ENCODE data around the gene CDK18. TPM values are rescaled to one million over a fixed set of nuclear protein-coding genes. Genes with fewer than 3 reads are reported as not detected.
A peak's percentile ranks its signal among the peaks of the same experiment; 100 is the strongest.

Gene CDK18
- polyA plus RNA-seq, 1 donor, result 52.6 TPM

DNA sequence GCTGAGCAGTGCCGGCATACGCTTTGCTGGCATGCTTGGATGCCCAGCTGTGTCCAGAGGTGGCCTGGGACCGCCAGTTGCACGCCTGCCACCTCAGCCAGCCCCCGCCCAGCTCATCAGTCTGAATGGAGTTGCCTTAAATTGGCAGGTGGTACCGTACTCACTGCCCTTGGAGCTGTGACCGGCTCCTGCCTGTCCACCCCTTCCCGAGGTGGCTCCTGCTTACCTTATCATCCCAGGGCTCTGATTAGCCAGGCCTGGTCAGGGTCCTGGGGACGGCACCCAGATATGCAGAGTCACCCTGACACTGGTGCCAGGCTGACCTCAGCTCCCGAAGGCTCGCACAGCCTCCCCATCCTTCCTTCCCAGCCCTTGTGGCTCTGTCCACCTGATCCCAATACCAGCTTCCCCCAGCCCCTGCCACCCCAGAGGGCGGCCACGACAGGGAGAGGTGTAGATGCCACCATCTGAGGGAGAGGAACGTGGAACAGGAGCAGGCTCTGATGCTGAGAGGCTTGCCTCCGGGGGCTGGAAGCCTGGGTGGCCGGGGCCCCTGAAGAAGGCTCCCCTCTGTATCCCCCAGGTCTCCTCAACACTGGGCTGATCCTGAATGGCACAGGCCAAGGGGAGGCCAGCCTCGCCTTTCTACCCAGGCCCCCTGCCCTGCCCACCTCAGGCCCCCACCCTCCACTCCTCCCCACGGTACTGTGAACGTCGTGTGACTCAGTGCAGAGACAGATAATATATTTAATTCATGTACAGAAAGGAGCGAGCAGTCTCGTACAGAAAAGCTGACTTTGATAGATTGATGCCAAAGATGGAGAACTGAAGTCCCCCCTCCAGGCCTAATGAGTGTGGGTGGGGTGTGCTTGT lies 27.8 kb downstream of the CDK18 start:
- Histone ChIP-seq H3K9me3 (ENCODE audit: control insufficient read depth, low read depth, low read length) (no peaks in the 10 kb centered on the region), H3K4me3 (ENCODE audit: low read length) (no peak overlapping the region), H3K4me1 (ENCODE audit: control insufficient read depth, insufficient read depth, low read length) (peaks cover 4% of the 10 kb centered on the region), H3K36me3 (ENCODE audit: control insufficient read depth, insufficient read depth, low read length) (peaks cover 31% of the 10 kb centered on the region), H3K27me3 (ENCODE audit: control insufficient read depth, insufficient read depth, low read length) (no peaks in the 10 kb centered on the region), H3K27ac (ENCODE audit: low read length) (no peak overlapping the region)
- no peak for DNase-seq
- WGBS (ENCODE audit: insufficient coverage, low lambda C conversion rate), result no CpG with 5 or more reads among the region's 22 CpGs

DNA sequence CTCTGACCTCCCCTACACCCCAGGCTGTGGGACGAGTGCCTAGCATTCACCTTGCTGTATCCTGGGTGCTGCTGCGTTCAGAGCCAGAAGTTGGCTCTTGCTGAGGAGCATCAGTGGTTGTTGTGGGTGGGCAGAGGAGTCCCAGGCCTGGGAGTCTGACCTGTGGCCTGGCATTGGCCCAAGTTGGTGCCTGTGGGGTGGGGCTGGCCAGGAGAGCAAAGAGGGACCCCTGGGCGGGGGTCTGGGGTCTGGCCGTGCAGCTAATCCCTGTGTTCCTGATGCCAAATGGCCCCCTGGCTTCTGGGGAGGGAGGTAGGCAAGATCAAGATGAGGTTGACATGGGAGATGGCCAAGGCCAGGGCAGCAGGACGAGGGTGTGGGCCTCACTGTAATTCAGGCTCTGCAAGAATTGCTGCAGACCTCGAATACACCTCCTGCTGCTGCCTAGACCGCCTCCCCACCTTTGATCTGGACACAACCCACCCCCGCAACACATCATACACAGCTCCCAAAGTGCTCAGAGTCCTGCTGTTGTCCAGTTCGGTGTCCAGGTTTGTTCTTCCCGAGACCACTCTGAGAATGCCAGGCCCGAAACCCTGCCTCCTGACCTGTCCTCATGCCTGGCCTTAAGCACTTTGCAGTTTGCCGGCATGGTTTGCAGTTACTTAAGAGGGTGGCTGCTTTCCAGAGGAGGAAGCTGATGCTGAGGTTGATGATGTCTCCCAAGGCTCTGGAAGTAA lies 28.7 kb downstream of the CDK18 start:
- Histone ChIP-seq H3K36me3 (ENCODE audit: control insufficient read depth, insufficient read depth, low read length) (peaks cover 23% of the 10 kb centered on the region), H3K27ac (ENCODE audit: low read length) (no peak overlapping the region), H3K4me1 (ENCODE audit: control insufficient read depth, insufficient read depth, low read length) (peaks cover 4% of the 10 kb centered on the region), H3K9me3 (ENCODE audit: control insufficient read depth, low read depth, low read length) (no peaks in the 10 kb centered on the region), H3K27me3 (ENCODE audit: control insufficient read depth, insufficient read depth, low read length) (no peaks in the 10 kb centered on the region), H3K4me3 (ENCODE audit: low read length) (no peak overlapping the region)
- DNase-seq, result no peak
- WGBS (ENCODE audit: insufficient coverage, low lambda C conversion rate), result no CpG with 5 or more reads among the region's 12 CpGs

DNA sequence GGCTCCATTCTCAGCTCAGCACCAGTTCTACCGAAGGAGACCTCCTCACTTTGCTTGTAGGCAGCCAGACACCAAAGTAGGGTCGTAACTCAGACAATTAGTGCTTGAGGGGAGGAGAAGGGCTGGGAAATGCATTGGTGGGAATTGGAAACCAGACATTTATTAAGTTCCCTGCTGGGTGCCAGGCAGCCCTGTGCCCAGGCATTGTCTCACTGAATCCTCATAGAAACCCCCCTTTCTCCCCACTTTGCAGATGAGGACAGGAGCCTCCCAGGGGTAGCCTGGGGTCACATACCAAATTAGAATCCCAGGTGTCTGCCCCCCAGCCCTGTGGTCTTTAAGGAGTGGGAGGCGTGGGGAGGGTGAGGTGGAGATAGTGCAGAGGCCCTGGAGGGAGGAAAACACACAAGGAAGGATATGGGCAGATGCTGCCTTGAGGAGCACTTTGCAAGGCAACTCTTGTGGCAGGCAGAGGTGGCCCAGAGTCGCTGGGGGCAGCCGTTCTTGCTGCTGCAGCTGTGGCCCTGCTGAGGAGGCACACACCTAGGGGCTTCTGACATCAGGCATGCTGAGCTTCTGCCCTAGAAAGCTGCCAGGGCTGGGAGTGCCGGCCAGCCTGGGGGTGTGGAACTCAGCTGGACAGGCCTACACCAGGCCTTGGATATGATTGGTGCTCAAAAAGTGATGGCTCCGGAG lies 29.4 kb downstream of the CDK18 start:
- no peak for DNase-seq
- H3K9me3 ChIP-seq (ENCODE audit: control insufficient read depth, low read depth, low read length), result no peaks in the 10 kb centered on the region
- H3K27ac ChIP-seq (ENCODE audit: low read length), result no peak overlapping the region
- peaks cover 23% of the 10 kb centered on the region for H3K36me3 ChIP-seq (ENCODE audit: control insufficient read depth, insufficient read depth, low read length)
- peaks cover 4% of the 10 kb centered on the region for H3K4me1 ChIP-seq (ENCODE audit: control insufficient read depth, insufficient read depth, low read length)
- H3K4me3 ChIP-seq (ENCODE audit: low read length), result no peak overlapping the region
- no CpG with 5 or more reads among the region's 7 CpGs for WGBS (ENCODE audit: insufficient coverage, low lambda C conversion rate)
- H3K27me3 ChIP-seq (ENCODE audit: control insufficient read depth, insufficient read depth, low read length), result peaks cover 3% of the 10 kb centered on the region

GRCh38 chr1:205534444-205534985 lies 30.0 kb downstream of the CDK18 start:
- Histone ChIP-seq H3K36me3 (ENCODE audit: control insufficient read depth, insufficient read depth, low read length) (peaks cover 22% of the 10 kb centered on the region), H3K4me3 (ENCODE audit: low read length) (no peak overlapping the region), H3K27me3 (ENCODE audit: control insufficient read depth, insufficient read depth, low read length) (peaks cover 3% of the 10 kb centered on the region), H3K9me3 (ENCODE audit: control insufficient read depth, low read depth, low read length) (no peaks in the 10 kb centered on the region), H3K27ac (ENCODE audit: low read length) (no peak overlapping the region), H3K4me1 (ENCODE audit: control insufficient read depth, insufficient read depth, low read length) (no peaks in the 10 kb centered on the region)
- no peak for DNase-seq
- WGBS (ENCODE audit: insufficient coverage, low lambda C conversion rate), result no CpG with 5 or more reads among the region's 7 CpGs

GRCh38 chr1:205535096-205535495 lies 30.6 kb downstream of the CDK18 start:
- Histone ChIP-seq H3K9me3 (ENCODE audit: control insufficient read depth, low read depth, low read length) (no peaks in the 10 kb centered on the region), H3K27ac (ENCODE audit: low read length) (no peak overlapping the region), H3K27me3 (ENCODE audit: control insufficient read depth, insufficient read depth, low read length) (peaks cover 3% of the 10 kb centered on the region), H3K4me3 (ENCODE audit: low read length) (no peak overlapping the region), H3K36me3 (ENCODE audit: control insufficient read depth, insufficient read depth, low read length) (peaks cover 16% of the 10 kb centered on the region), H3K4me1 (ENCODE audit: control insufficient read depth, insufficient read depth, low read length) (no peaks in the 10 kb centered on the region)
- no peak for DNase-seq
- WGBS (ENCODE audit: insufficient coverage, low lambda C conversion rate), result no CpG with 5 or more reads among the region's 5 CpGs

DNA sequence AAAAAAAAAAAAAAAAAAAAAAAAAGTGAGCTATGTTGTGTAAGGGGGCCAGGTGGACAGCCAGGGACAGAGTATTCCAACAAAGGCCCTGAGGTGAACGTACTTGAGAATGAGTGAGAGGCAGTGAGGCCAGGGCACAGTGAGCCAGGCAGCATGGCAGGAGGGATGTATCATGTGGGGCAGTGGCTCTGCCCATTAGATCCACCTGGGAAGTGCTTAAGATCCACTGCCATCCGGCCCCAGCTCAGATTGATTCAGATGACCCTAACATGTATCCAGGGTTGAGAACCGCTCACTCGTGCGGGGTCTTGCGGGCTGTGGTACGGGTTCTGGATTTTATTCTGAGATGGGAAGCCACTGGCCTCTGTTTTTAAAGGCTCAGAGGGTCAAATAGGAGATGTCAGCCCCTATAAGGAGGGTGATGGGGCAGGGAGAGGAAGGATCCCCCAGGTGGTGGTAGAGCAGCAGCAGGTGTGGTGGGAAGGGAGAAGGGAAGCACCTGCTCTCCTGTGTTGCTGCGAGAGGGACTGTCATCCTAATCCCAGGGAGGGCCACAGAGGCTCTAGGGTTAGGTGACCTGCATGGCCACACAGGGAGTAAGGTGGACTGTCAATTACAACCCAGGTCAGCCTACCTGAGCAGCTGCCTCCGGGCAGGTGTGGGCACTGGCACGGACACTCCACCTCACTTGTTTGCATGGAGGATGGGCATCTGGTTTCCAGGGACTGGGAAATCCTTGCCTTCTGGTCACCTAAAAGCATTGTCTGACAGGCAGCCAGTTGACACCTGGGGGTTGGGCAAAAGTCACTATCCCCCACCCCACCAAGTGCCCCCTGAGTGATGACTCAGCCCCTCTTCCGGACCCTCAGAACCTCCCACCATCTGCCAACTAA lies 31.6 kb downstream of the CDK18 start:
- DNase-seq, result no peak
- Histone ChIP-seq H3K27ac (ENCODE audit: low read length) (no peak overlapping the region), H3K27me3 (ENCODE audit: control insufficient read depth, insufficient read depth, low read length) (peaks cover 3% of the 10 kb centered on the region), H3K4me3 (ENCODE audit: low read length) (no peak overlapping the region), H3K9me3 (ENCODE audit: control insufficient read depth, low read depth, low read length) (peaks cover 2% of the 10 kb centered on the region), H3K4me1 (ENCODE audit: control insufficient read depth, insufficient read depth, low read length) (no peaks in the 10 kb centered on the region), H3K36me3 (ENCODE audit: control insufficient read depth, insufficient read depth, low read length) (peaks cover 8% of the 10 kb centered on the region)
- WGBS (ENCODE audit: insufficient coverage, low lambda C conversion rate), result no CpG with 5 or more reads among the region's 11 CpGs

DNA sequence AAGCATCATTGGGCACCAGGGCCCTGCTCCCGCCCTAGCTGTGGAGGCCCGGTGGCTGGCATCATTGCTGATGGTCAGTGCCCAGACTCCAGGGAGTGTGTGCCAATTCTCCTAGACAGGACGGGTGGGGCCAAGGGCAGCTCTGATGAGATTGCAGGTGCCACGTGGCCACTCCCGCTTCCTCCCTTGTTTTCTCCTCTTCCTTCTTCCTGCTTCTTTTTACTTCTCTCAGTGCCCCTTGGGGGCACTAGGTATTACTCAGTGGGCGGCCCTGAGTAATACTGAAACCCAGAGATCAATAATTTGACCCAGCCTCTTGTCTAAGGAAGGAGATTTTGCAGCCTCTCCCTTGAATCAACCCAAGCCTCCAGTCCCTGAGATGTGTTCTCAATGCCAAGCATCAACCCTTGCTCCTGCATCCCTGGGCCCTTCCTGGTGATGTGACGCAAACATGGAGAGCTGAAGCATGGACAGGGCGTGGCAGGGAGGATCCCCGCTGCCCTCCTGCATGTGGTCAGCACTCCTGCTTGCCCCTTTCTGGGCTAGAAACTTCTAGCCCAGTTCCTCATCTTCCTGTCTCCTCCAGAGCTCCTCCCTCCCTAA lies 32.4 kb downstream of the CDK18 start:
- H3K27ac ChIP-seq (ENCODE audit: low read length), result no peak overlapping the region
- DNase-seq, result peak in 1 of 2 donors; percentile 41
- 60% methylated on average over 1 of the region's 9 CpGs for WGBS (ENCODE audit: insufficient coverage, low lambda C conversion rate)
- no peaks in the 10 kb centered on the region for H3K4me1 ChIP-seq (ENCODE audit: control insufficient read depth, insufficient read depth, low read length)
- peaks cover under 1% of the 10 kb centered on the region for H3K36me3 ChIP-seq (ENCODE audit: control insufficient read depth, insufficient read depth, low read length)
- H3K9me3 ChIP-seq (ENCODE audit: control insufficient read depth, low read depth, low read length), result peaks cover 3% of the 10 kb centered on the region
- no peak overlapping the region for H3K4me3 ChIP-seq (ENCODE audit: low read length)
- H3K27me3 ChIP-seq (ENCODE audit: control insufficient read depth, insufficient read depth, low read length), result peaks cover 10% of the 10 kb centered on the region

DNA sequence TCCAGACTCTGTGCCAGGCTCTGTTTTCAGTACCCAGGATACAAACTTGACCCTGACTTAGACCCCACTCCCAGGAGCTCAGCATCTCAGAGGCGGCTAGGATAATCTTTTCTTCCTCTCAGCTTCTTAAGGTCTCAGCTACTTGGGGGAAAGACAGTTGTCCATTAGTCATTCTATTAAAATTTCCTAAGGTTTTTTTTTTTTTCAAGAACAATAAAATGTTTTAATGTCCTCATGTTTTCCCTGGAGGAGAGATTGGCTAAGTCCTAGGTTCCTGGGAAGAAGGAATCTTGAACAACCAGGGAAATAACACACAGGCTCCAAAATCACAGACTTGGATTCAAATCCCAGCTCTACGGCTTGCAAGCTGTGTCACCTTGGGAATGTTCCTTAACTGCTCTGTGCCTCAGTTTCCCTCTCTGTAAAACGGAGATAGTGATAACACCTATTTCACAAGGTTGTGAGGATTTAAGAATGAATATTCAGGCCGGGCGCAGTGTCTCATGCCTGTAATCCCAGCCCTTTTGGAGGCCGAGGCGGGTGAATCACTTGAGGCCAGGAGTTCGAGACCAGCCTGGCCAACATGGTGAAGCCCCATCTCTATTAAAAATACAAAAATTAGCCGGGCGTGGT lies 33.0 kb downstream of the CDK18 start:
- H3K27me3 ChIP-seq (ENCODE audit: control insufficient read depth, insufficient read depth, low read length), result peaks cover 14% of the 10 kb centered on the region
- no peaks in the 10 kb centered on the region for H3K36me3 ChIP-seq (ENCODE audit: control insufficient read depth, insufficient read depth, low read length)
- H3K4me3 ChIP-seq (ENCODE audit: low read length), result no peak overlapping the region
- H3K27ac ChIP-seq (ENCODE audit: low read length), result no peak overlapping the region
- 100% methylated on average over 1 of the region's 10 CpGs for WGBS (ENCODE audit: insufficient coverage, low lambda C conversion rate)
- H3K9me3 ChIP-seq (ENCODE audit: control insufficient read depth, low read depth, low read length), result peaks cover 3% of the 10 kb centered on the region
- no peak for DNase-seq
- no peaks in the 10 kb centered on the region for H3K4me1 ChIP-seq (ENCODE audit: control insufficient read depth, insufficient read depth, low read length)

GRCh38 chr1:205538235-205538840 lies 33.9 kb downstream of the CDK18 start:
- peaks cover 21% of the 10 kb centered on the region for H3K27me3 ChIP-seq (ENCODE audit: control insufficient read depth, insufficient read depth, low read length)
- H3K4me1 ChIP-seq (ENCODE audit: control insufficient read depth, insufficient read depth, low read length), result no peaks in the 10 kb centered on the region
- H3K4me3 ChIP-seq (ENCODE audit: low read length), result no peak overlapping the region
- H3K27ac ChIP-seq (ENCODE audit: low read length), result no peak overlapping the region
- H3K36me3 ChIP-seq (ENCODE audit: control insufficient read depth, insufficient read depth, low read length), result no peaks in the 10 kb centered on the region
- DNase-seq, result no peak
- H3K9me3 ChIP-seq (ENCODE audit: control insufficient read depth, low read depth, low read length), result peaks cover 3% of the 10 kb centered on the region
- WGBS (ENCODE audit: insufficient coverage, low lambda C conversion rate), result no CpG with 5 or more reads among the region's 5 CpGs
